ENCODE results near the gene ROBO1. TPM values are rescaled to one million over a fixed set of nuclear protein-coding genes. Genes with fewer than 3 reads are reported as not detected.

The ROBO1 gene
- total RNA-seq, 1 experiment from 2014 or later, result 33.9 TPM

GRCh38 chr3:79297245-79297960 lies 470.4 kb downstream of the ROBO1 start:
- peaks cover 4% of the 10 kb centered on the region for H3K9me3 Mint-ChIP-seq (ENCODE audit: low read depth, unreplicated experiment)
- DNase-seq, result no peak
- H3K4me3 Mint-ChIP-seq (ENCODE audit: low read depth, unreplicated experiment), result no peak overlapping the region
- no TSS peak for BruUV-seq (replicated peaks)
- H3K4me1 Mint-ChIP-seq (ENCODE audit: low read depth, unreplicated experiment), result peaks cover 9% of the 10 kb centered on the region
- H3K27me3 Mint-ChIP-seq (ENCODE audit: unreplicated experiment), result no peaks in the 10 kb centered on the region
- no peak for TF ChIP-seq CTCF (IDR thresholded peaks at IDR 0.05; ENCODE audit: unreplicated experiment)
- no peaks in the 10 kb centered on the region for H3K36me3 Mint-ChIP-seq (ENCODE audit: insufficient read depth, unreplicated experiment)
- no peak overlapping the region for H3K27ac Mint-ChIP-seq (ENCODE audit: unreplicated experiment)
- CTCF ChIA-PET, result no interaction called here
- intact Hi-C loops (cut with micrococcal nuclease; ENCODE audit: unreplicated experiment), result no loop called here

- Mint-ChIP-seq H3K4me1 (ENCODE audit: low read depth, unreplicated experiment) (no peaks in the 10 kb centered on the region), H3K27me3 (ENCODE audit: unreplicated experiment) (no peaks in the 10 kb centered on the region), H3K27ac (ENCODE audit: unreplicated experiment) (no peak overlapping the region), H3K9me3 (ENCODE audit: low read depth, unreplicated experiment) (peaks cover 3% of the 10 kb centered on the region), H3K36me3 (ENCODE audit: insufficient read depth, unreplicated experiment) (no peaks in the 10 kb centered on the region), H3K4me3 (ENCODE audit: low read depth, unreplicated experiment) (no peak overlapping the region)
- TF ChIP-seq CTCF (IDR thresholded peaks at IDR 0.05; ENCODE audit: unreplicated experiment), result no peak
- no peak for DNase-seq
- no TSS peak for BruUV-seq (replicated peaks)
- CTCF ChIA-PET, result no interaction called here
- intact Hi-C loops (cut with micrococcal nuclease; ENCODE audit: unreplicated experiment), result no loop called here
These were observed 480.9 kb downstream of the ROBO1 start for GRCh38 chr3:79286882-79287281.

- CTCF ChIA-PET, result no interaction called here
- Mint-ChIP-seq H3K27me3 (ENCODE audit: unreplicated experiment) (no peaks in the 10 kb centered on the region), H3K4me1 (ENCODE audit: low read depth, unreplicated experiment) (no peaks in the 10 kb centered on the region), H3K36me3 (ENCODE audit: insufficient read depth, unreplicated experiment) (no peaks in the 10 kb centered on the region), H3K4me3 (ENCODE audit: low read depth, unreplicated experiment) (no peak overlapping the region), H3K27ac (ENCODE audit: unreplicated experiment) (no peak overlapping the region), H3K9me3 (ENCODE audit: low read depth, unreplicated experiment) (peaks cover 3% of the 10 kb centered on the region)
- BruUV-seq (replicated peaks), result no TSS peak
- TF ChIP-seq CTCF (IDR thresholded peaks at IDR 0.05; ENCODE audit: unreplicated experiment), result no peak
- no peak for DNase-seq
- intact Hi-C loops (cut with micrococcal nuclease; ENCODE audit: unreplicated experiment), result no loop called here
These were observed 481.9 kb downstream of the ROBO1 start for GRCh38 chr3:79285871-79286270.

GRCh38 chr3:79285380-79285779 lies 482.4 kb downstream of the ROBO1 start:
- Mint-ChIP-seq H3K4me1 (ENCODE audit: low read depth, unreplicated experiment) (no peaks in the 10 kb centered on the region), H3K27me3 (ENCODE audit: unreplicated experiment) (no peaks in the 10 kb centered on the region), H3K27ac (ENCODE audit: unreplicated experiment) (no peak overlapping the region), H3K36me3 (ENCODE audit: insufficient read depth, unreplicated experiment) (no peaks in the 10 kb centered on the region), H3K4me3 (ENCODE audit: low read depth, unreplicated experiment) (no peak overlapping the region), H3K9me3 (ENCODE audit: low read depth, unreplicated experiment) (peaks cover 1% of the 10 kb centered on the region)
- no TSS peak for BruUV-seq (replicated peaks)
- intact Hi-C loops (cut with micrococcal nuclease; ENCODE audit: unreplicated experiment), result no loop called here
- no peak for DNase-seq
- CTCF ChIA-PET, result no interaction called here
- TF ChIP-seq CTCF (IDR thresholded peaks at IDR 0.05; ENCODE audit: unreplicated experiment), result no peak
